ENCODE data around the gene MYO9B.
"Not testable (repeated sequence)": the region's sequence is repeated elsewhere in the genome, so short reads cannot be mapped to it uniquely, and the experiment has no call there.

MYO9B gene

DNA sequence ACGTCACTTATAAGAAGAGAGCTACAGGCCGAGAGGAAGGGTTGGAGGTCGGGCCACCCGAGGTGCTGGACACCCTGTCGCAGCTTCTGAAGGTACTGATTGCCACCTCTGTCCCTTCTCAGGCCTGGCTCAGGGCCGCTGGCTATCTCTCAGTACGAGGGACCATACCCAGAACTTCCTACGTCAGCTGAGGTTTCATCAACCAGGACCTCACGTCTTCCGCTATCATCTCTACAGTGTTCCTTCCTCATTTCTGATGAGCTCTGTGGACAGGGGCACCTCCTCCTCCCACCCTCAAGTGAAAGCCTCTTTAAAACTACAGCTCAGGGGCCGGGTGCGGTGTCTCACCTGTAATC, 81.3 kb downstream of the MYO9B start:
- Histone ChIP-seq H3K4me1 (ENCODE audit: insufficient read depth, poor library complexity, severe bottlenecking) (no peaks in the 10 kb centered on the region), H3K36me3 (ENCODE audit: low read depth) (peaks cover 54% of the 10 kb centered on the region), H3K4me3 (ENCODE audit: severe bottlenecking) (no peak overlapping the region), H3K9me3 (ENCODE audit: severe bottlenecking) (no peaks in the 10 kb centered on the region), H3K27ac (ENCODE audit: poor library complexity, severe bottlenecking) (no peak overlapping the region), H3K27me3 (ENCODE audit: insufficient read depth, poor library complexity, severe bottlenecking) (no peaks in the 10 kb centered on the region)
- TF ChIP-seq, protein P1, sequence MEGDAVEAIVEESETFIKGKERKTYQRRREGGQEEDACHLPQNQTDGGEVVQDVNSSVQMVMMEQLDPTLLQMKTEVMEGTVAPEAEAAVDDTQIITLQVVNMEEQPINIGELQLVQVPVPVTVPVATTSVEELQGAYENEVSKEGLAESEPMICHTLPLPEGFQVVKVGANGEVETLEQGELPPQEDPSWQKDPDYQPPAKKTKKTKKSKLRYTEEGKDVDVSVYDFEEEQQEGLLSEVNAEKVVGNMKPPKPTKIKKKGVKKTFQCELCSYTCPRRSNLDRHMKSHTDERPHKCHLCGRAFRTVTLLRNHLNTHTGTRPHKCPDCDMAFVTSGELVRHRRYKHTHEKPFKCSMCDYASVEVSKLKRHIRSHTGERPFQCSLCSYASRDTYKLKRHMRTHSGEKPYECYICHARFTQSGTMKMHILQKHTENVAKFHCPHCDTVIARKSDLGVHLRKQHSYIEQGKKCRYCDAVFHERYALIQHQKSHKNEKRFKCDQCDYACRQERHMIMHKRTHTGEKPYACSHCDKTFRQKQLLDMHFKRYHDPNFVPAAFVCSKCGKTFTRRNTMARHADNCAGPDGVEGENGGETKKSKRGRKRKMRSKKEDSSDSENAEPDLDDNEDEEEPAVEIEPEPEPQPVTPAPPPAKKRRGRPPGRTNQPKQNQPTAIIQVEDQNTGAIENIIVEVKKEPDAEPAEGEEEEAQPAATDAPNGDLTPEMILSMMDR (IDR thresholded peaks at IDR 0.05; ENCODE audit: poor library complexity, severe bottlenecking) = no peak
- ATAC-seq (ENCODE audit: low read depth) = no peak
- DNase-seq (ENCODE audit: low spot score) = no peak

DNA sequence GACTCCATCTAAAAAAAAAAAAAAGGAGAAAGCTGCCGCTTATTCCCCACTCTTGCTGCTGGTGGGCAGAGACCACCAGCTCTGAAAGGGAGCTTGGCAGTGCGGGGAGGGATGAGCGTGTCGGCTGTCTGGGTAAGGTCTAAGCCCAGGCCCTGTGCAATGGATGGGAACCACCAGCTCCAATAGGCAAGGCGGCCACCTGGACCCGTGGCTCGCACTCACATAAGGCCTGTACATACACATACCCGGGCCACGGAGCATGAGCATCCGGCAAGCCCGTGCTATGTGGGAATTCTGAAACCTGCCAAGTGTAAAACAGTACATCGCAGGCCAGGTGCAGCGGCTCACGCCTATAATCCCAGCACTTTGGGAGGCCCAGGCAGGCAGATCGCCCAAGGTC, 83.0 kb downstream of the MYO9B start:
- no peak overlapping the region for H3K27ac ChIP-seq (ENCODE audit: poor library complexity, severe bottlenecking)

GRCh38 chr19:17159466-17160393, 84.2 kb downstream of the MYO9B start:
- ATAC-seq (ENCODE audit: low read depth) (peak; percentile 40; the same call in 2 of the 3 replicates), DNase-seq (ENCODE audit: low spot score) (no peak)
- TF ChIP-seq, protein P1 (IDR thresholded peaks at IDR 0.05; ENCODE audit: poor library complexity, severe bottlenecking) = no peak
- H3K27ac ChIP-seq (ENCODE audit: poor library complexity, severe bottlenecking) = no peak overlapping the region
- no peaks in the 10 kb centered on the region for H3K27me3 ChIP-seq (ENCODE audit: insufficient read depth, poor library complexity, severe bottlenecking)
- peaks cover 63% of the 10 kb centered on the region for H3K36me3 ChIP-seq (ENCODE audit: low read depth)
- no peaks in the 10 kb centered on the region for H3K4me1 ChIP-seq (ENCODE audit: insufficient read depth, poor library complexity, severe bottlenecking)
- no peaks in the 10 kb centered on the region for H3K9me3 ChIP-seq (ENCODE audit: severe bottlenecking)
- no peak overlapping the region for H3K4me3 ChIP-seq (ENCODE audit: severe bottlenecking)

More for the DNA sequence above, 83.0 kb downstream of the MYO9B start:
- Histone ChIP-seq H3K9me3 (ENCODE audit: severe bottlenecking) (no peaks in the 10 kb centered on the region), H3K36me3 (ENCODE audit: low read depth) (peaks cover 64% of the 10 kb centered on the region), H3K27me3 (ENCODE audit: insufficient read depth, poor library complexity, severe bottlenecking) (no peaks in the 10 kb centered on the region), H3K4me3 (ENCODE audit: severe bottlenecking) (no peak overlapping the region), H3K4me1 (ENCODE audit: insufficient read depth, poor library complexity, severe bottlenecking) (no peaks in the 10 kb centered on the region)
- DNase-seq (ENCODE audit: low spot score) (no peak), ATAC-seq (ENCODE audit: low read depth) (no peak)
- TF ChIP-seq, protein P1 (IDR thresholded peaks at IDR 0.05; ENCODE audit: poor library complexity, severe bottlenecking) = no peak

DNA sequence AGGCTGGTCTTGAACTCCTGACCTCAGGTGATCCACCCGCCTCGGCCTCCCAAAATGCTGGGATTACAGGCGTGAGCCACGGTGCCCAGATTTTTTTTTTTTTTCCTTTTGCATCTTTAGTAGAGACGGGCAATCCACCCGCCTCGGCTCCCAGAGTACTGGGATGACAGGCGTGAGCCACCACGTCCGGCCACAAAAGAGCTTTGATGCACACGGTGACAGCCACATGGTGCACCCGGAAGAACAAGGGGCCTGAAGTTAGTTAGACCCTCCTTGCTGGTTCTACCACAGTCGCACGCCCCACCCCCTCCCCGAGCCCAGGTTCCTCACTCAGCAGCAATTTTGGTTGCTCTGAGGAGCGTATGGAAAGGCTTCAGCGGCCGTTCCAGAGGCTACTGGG, 85.3 kb downstream of the MYO9B start:
- ATAC-seq (ENCODE audit: low read depth) (no peak), DNase-seq (ENCODE audit: low spot score) (no peak)
- Histone ChIP-seq H3K4me3 (ENCODE audit: severe bottlenecking) (no peak overlapping the region), H3K27ac (ENCODE audit: poor library complexity, severe bottlenecking) (no peak overlapping the region), H3K9me3 (ENCODE audit: severe bottlenecking) (no peaks in the 10 kb centered on the region), H3K4me1 (ENCODE audit: insufficient read depth, poor library complexity, severe bottlenecking) (no peaks in the 10 kb centered on the region), H3K27me3 (ENCODE audit: insufficient read depth, poor library complexity, severe bottlenecking) (no peaks in the 10 kb centered on the region), H3K36me3 (ENCODE audit: low read depth) (peaks cover 66% of the 10 kb centered on the region)
- TF ChIP-seq, protein P1 (IDR thresholded peaks at IDR 0.05; ENCODE audit: poor library complexity, severe bottlenecking) = no peak

DNA sequence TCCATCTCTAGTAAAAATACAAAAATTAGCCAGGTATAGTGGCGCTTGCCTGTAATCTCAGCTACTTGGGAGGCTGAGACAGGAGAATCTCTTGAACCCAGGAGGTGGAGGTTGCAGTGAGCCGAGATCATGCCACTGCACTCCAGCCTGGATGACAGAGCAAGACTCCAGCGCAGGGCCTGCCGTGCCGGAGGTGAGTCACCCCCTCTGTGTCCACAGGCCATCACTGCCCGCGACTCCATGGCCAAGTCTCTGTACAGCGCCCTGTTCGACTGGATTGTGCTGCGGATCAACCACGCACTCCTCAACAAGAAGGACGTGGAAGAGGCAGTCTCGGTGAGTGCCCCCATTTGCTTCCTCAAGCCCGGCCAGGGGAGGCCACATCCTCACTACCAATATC, 86.6 kb downstream of the MYO9B start:
- not testable (repeated sequence) for H3K9me3 ChIP-seq (ENCODE audit: severe bottlenecking); H3K4me1 ChIP-seq (ENCODE audit: insufficient read depth, poor library complexity, severe bottlenecking); H3K27ac ChIP-seq (ENCODE audit: poor library complexity, severe bottlenecking); H3K27me3 ChIP-seq (ENCODE audit: insufficient read depth, poor library complexity, severe bottlenecking); ATAC-seq (ENCODE audit: low read depth); DNase-seq (ENCODE audit: low spot score); H3K4me3 ChIP-seq (ENCODE audit: severe bottlenecking)
- peaks cover 63% of the 10 kb centered on the region for H3K36me3 ChIP-seq (ENCODE audit: low read depth)

Data from RWPE2 (cell line).